ENCODE results near the gene DIS3. TPM values are rescaled to one million over a fixed set of nuclear protein-coding genes. Genes with fewer than 3 reads are reported as not detected.

The DIS3 gene, protein sequence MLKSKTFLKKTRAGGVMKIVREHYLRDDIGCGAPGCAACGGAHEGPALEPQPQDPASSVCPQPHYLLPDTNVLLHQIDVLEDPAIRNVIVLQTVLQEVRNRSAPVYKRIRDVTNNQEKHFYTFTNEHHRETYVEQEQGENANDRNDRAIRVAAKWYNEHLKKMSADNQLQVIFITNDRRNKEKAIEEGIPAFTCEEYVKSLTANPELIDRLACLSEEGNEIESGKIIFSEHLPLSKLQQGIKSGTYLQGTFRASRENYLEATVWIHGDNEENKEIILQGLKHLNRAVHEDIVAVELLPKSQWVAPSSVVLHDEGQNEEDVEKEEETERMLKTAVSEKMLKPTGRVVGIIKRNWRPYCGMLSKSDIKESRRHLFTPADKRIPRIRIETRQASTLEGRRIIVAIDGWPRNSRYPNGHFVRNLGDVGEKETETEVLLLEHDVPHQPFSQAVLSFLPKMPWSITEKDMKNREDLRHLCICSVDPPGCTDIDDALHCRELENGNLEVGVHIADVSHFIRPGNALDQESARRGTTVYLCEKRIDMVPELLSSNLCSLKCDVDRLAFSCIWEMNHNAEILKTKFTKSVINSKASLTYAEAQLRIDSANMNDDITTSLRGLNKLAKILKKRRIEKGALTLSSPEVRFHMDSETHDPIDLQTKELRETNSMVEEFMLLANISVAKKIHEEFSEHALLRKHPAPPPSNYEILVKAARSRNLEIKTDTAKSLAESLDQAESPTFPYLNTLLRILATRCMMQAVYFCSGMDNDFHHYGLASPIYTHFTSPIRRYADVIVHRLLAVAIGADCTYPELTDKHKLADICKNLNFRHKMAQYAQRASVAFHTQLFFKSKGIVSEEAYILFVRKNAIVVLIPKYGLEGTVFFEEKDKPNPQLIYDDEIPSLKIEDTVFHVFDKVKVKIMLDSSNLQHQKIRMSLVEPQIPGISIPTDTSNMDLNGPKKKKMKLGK
- total RNA-seq = 10 to 100 TPM; 24.8 to 44.8 (median 39.2) TPM
- 10 to 100 TPM; 14.4 to 15.3 TPM for polyA plus RNA-seq
- total RNA-seq = 91.8 reads per million, percentile 83 among the genes with 10 or more reads in this experiment

DNA sequence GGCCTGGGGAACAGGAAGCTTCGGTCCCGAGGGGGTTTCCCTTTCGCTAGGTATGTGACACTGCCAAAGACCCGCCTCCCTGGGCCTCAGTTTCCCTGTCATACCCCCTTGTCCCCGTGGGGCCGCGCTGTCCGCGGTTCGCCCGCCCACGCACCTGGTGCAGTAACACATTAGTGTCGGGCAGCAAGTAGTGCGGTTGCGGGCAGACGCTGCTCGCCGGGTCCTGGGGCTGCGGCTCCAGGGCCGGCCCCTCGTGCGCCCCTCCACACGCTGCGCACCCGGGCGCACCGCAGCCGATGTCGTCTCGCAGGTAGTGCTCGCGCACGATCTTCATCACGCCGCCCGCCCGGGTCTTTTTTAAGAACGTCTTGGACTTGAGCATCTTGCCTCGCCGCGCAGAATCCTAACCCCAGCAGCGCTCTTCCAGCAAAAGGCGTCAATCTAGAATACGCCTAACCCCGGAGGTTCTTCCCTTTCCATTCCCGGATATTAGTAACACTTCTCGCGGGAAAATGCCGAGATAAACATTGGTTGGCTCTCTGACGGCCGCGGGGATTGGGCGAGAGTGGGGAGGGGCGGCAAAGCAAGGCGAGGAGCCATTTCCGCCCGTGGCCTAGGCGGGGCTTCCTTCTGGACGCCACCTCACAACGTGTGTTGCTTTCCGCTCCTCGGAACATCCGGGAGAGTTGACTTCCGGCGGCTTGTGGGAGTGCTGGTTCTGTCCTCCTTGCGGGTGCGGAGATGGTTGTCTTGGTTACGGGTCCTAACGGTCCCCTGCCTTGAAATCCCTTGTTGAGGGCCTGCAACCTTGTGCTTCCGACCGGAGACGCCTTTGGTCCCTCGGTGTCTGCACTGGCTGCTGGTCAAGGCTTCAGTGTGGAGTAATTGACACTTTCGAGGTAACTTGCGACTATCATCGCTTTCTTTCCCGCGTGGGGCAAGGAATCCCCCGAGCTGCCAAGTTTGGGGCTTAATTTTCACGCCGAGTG lies at the start of gene DIS3, which contains the start of gene PIBF1:
DIS3 (minus strand) TSS at position 450 of the 989 bp plus-strand sequence; CDS start at position 382, 68 bp downstream.
PIBF1 (plus strand) TSS at position 683 of the 989 bp plus-strand sequence. CDS start 1,337 bp downstream, outside the sequence.
- peaks cover 8 to 26% (median 9%) of the 10 kb centered on the region in 3 experiments for H3K36me3 ChIP-seq (ENCODE audit: control insufficient read depth in 2 of 3, insufficient read depth in 3 of 3, low read length in 3 of 3)
- ATAC-seq (peak; percentile 99), DNase-seq (peak; percentile 82 to 97 (median 94))
- H3K9me3 ChIP-seq (ENCODE audit: control insufficient read depth in 2 of 3, low read length in 3 of 3) = no peaks in the 10 kb centered on the region
- H3K4me3 ChIP-seq (ENCODE audit: low read length) = peak within 1 kb of the TSS; percentile 94
- Mint-ChIP-seq H3K4me3 (peak within 1 kb of the TSS; percentile 96 to 100 (median 99)), H3K9me3 (peaks cover 0 to 2% (median 0%) of the 10 kb centered on the region in 11 donors), H3K27ac (peak within 1 kb of the TSS; percentile 95 to 100 (median 98)), H3K27me3 (no peaks in the 10 kb centered on the region), H3K36me3 (peaks cover 3 to 43% (median 31%) of the 10 kb centered on the region in 5 donors), H3K4me1 (peaks cover 44 to 84% (median 71%) of the 10 kb centered on the region in 7 donors)
- H3K4me1 ChIP-seq (ENCODE audit: control insufficient read depth in 2 of 2, insufficient read depth in 2 of 2, low read length in 2 of 2) = peaks cover 35 to 37% of the 10 kb centered on the region in 2 donors
- CTCF ChIA-PET = no interaction called here
- H3K27ac ChIP-seq (ENCODE audit: low read depth, low read length) = peak within 1 kb of the TSS; percentile 87
- H3K27me3 ChIP-seq (ENCODE audit: control insufficient read depth in 2 of 2, insufficient read depth in 2 of 2, low read length in 2 of 2) = no peaks in the 10 kb centered on the region
- POLR2A ChIA-PET = no interaction called here
- intact Hi-C loops (cut with micrococcal nuclease) = loop anchor here (1.0 to 10.0 kb wide), 13 partner anchors 13 to 1503 kb away; partner anchors contain the start of genes BORA (in 2 of the 2), MZT1 (in 2 of the 2), KLF12 (in 1 of the 2) and KLF5 (in 1 of the 2)

DNA sequence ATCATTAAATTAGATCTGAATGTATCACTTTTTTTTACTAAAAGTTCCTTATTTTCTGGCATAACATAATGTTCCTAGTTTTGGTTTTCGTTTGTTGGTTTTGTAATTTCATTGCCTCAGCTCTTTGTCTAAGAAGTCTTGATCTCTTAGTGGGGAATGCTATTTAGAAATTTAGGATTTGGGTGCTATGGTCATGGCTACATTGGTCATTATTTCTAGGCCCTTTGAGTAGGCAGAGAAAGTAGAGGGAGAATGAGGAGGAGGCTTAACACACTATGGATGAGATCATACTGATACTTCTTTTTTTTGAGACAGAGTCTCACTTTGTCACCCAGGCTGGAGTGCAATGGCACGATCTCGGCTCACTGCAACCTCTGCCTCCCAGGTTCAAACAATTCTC lies 42.0 kb upstream of the DIS3 start:
- peaks cover under 1 to 35% (median 21%) of the 10 kb centered on the region in 7 donors for H3K4me1 Mint-ChIP-seq
- intact Hi-C loops (cut with micrococcal nuclease) = no loop called here
- Histone ChIP-seq H3K4me1 (ENCODE audit: control insufficient read depth in 2 of 2, insufficient read depth in 2 of 2, low read length in 2 of 2) (no peaks in the 10 kb centered on the region), H3K4me3 (ENCODE audit: low read length) (no peak overlapping the region), H3K36me3 (ENCODE audit: control insufficient read depth in 2 of 3, insufficient read depth in 3 of 3, low read length in 3 of 3) (peaks cover 0 to 16% (median 8%) of the 10 kb centered on the region in 3 experiments), H3K27me3 (ENCODE audit: control insufficient read depth in 2 of 2, insufficient read depth in 2 of 2, low read length in 2 of 2) (no peaks in the 10 kb centered on the region), H3K27ac (ENCODE audit: low read depth, low read length) (no peak overlapping the region), H3K9me3 (ENCODE audit: control insufficient read depth in 2 of 3, low read length in 3 of 3) (no peaks in the 10 kb centered on the region)
- no peaks in the 10 kb centered on the region for H3K27me3 Mint-ChIP-seq
- ChIA-PET POLR2A (no interaction called here), CTCF (no interaction called here)
- DNase-seq (no peak), ATAC-seq (no peak)
- H3K36me3 Mint-ChIP-seq = peaks cover 4 to 68% (median 48%) of the 10 kb centered on the region in 5 donors
- H3K9me3 Mint-ChIP-seq = no peaks in the 10 kb centered on the region
- peak overlapping the region in 2 of 9 donors; percentile 3 to 13 for H3K27ac Mint-ChIP-seq
- no peak overlapping the region for H3K4me3 Mint-ChIP-seq

GRCh38 chr13:72823081-72823480 lies 41.4 kb upstream of the DIS3 start:
- Mint-ChIP-seq H3K36me3 (peaks cover 4 to 68% (median 49%) of the 10 kb centered on the region in 5 donors), H3K4me1 (peaks cover 0 to 32% (median 16%) of the 10 kb centered on the region in 7 donors), H3K4me3 (no peak overlapping the region), H3K9me3 (no peaks in the 10 kb centered on the region), H3K27me3 (no peaks in the 10 kb centered on the region), H3K27ac (no peak overlapping the region)
- CTCF ChIA-PET = no interaction called here
- ATAC-seq (no peak), DNase-seq (no peak)
- H3K27me3 ChIP-seq (ENCODE audit: control insufficient read depth in 2 of 2, insufficient read depth in 2 of 2, low read length in 2 of 2) = no peaks in the 10 kb centered on the region
- H3K9me3 ChIP-seq (ENCODE audit: control insufficient read depth in 2 of 3, low read length in 3 of 3) = no peaks in the 10 kb centered on the region
- H3K4me1 ChIP-seq (ENCODE audit: control insufficient read depth in 2 of 2, insufficient read depth in 2 of 2, low read length in 2 of 2) = no peaks in the 10 kb centered on the region
- no peak overlapping the region for H3K4me3 ChIP-seq (ENCODE audit: low read length)
- intact Hi-C loops (cut with micrococcal nuclease) = no loop called here
- POLR2A ChIA-PET = no interaction called here
- H3K36me3 ChIP-seq (ENCODE audit: control insufficient read depth in 2 of 3, insufficient read depth in 3 of 3, low read length in 3 of 3) = peaks cover 0 to 16% (median 8%) of the 10 kb centered on the region in 3 experiments
- H3K27ac ChIP-seq (ENCODE audit: low read depth, low read length) = no peak overlapping the region

GRCh38 chr13:72820898-72821279 lies 39.2 kb upstream of the DIS3 start:
- Histone ChIP-seq H3K27me3 (ENCODE audit: control insufficient read depth in 2 of 2, insufficient read depth in 2 of 2, low read length in 2 of 2) (no peaks in the 10 kb centered on the region), H3K4me3 (ENCODE audit: low read length) (no peak overlapping the region), H3K36me3 (ENCODE audit: control insufficient read depth in 2 of 3, insufficient read depth in 3 of 3, low read length in 3 of 3) (peaks cover 0 to 9% (median 8%) of the 10 kb centered on the region in 3 experiments), H3K9me3 (ENCODE audit: control insufficient read depth in 2 of 3, low read length in 3 of 3) (no peaks in the 10 kb centered on the region), H3K4me1 (ENCODE audit: control insufficient read depth in 2 of 2, insufficient read depth in 2 of 2, low read length in 2 of 2) (no peaks in the 10 kb centered on the region), H3K27ac (ENCODE audit: low read depth, low read length) (no peak overlapping the region)
- no peaks in the 10 kb centered on the region for H3K27me3 Mint-ChIP-seq
- no peaks in the 10 kb centered on the region for H3K9me3 Mint-ChIP-seq
- peak overlapping the region in 1 of 9 donors; percentile 40 for H3K27ac Mint-ChIP-seq
- intact Hi-C loops (cut with micrococcal nuclease) = no loop called here
- no peak overlapping the region for H3K4me3 Mint-ChIP-seq
- ATAC-seq (no peak), DNase-seq (no peak)
- H3K4me1 Mint-ChIP-seq = peaks cover 0 to 26% (median 8%) of the 10 kb centered on the region in 7 donors
- CTCF ChIA-PET = no interaction called here
- H3K36me3 Mint-ChIP-seq = peaks cover 0 to 60% (median 33%) of the 10 kb centered on the region in 5 donors
- POLR2A ChIA-PET = no interaction called here

DNA sequence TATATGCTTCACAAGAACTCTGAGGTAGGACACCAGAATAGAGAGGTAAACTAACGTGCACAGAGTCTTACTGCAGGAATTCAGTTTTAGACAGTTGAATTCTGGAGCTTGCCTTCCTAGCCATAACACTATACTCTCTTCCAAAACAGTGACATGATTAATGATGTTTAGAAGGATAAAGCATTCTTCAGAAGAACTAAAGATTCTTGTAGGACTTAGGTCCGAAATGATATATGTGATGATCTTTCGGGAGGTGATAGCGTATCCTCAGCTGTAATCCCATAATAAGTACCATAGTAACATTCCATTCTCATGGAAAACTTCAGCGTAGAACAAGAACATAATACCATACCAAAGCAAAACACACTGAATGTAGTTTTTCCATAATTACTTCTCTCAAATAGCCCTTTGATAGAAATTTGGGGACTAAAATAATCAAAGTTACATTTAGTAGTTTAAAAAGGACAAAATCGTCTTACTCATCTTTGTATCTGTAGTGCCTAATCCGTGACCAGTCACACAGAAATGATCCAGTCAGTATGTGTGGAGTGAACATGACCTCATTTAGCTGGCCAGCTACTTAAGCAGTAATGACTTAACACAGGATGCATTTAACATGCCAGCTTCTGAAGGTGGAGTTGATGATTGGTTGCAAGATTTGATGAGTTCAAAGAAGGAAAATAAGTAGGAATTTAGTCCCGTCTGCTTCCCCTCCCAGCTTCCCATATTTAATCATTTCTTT lies 38.6 kb upstream of the DIS3 start:
- H3K27me3 Mint-ChIP-seq = no peaks in the 10 kb centered on the region
- peaks cover 0 to 9% (median 8%) of the 10 kb centered on the region in 3 experiments for H3K36me3 ChIP-seq (ENCODE audit: control insufficient read depth in 2 of 3, insufficient read depth in 3 of 3, low read length in 3 of 3)
- CTCF ChIA-PET = no interaction called here
- no peaks in the 10 kb centered on the region for H3K9me3 ChIP-seq (ENCODE audit: control insufficient read depth in 2 of 3, low read length in 3 of 3)
- intact Hi-C loops (cut with micrococcal nuclease) = no loop called here
- no peaks in the 10 kb centered on the region for H3K9me3 Mint-ChIP-seq
- H3K36me3 Mint-ChIP-seq = peaks cover 0 to 64% (median 31%) of the 10 kb centered on the region in 5 donors
- ATAC-seq (no peak), DNase-seq (no peak)
- peak overlapping the region in 1 of 9 donors; percentile 6 for H3K27ac Mint-ChIP-seq
- H3K4me3 Mint-ChIP-seq = no peak overlapping the region
- H3K4me1 Mint-ChIP-seq = peaks cover 0 to 26% (median 8%) of the 10 kb centered on the region in 7 donors
- H3K4me1 ChIP-seq (ENCODE audit: control insufficient read depth in 2 of 2, insufficient read depth in 2 of 2, low read length in 2 of 2) = no peaks in the 10 kb centered on the region
- POLR2A ChIA-PET = no interaction called here
- no peak overlapping the region for H3K27ac ChIP-seq (ENCODE audit: low read depth, low read length)
- no peaks in the 10 kb centered on the region for H3K27me3 ChIP-seq (ENCODE audit: control insufficient read depth in 2 of 2, insufficient read depth in 2 of 2, low read length in 2 of 2)
- no peak overlapping the region for H3K4me3 ChIP-seq (ENCODE audit: low read length)

Measured in naive thymus-derived CD4-positive, alpha-beta T cell (primary cell).